Uterus (tissue), 2 donors: ENCODE results near the gene MDM4.

Source experiments
- CTCF ChIP-seq, 4 experiments: fragments of 200-600 bp in 2 of 4; fragments of 450-650 bp in 2 of 4; sonication (generic) in 2 of 4; IDR thresholded peaks; one replicate each; pipeline ENCODE4 v1.5.1; 2016 to 2019; ENCODE audit warnings: antibody characterized with exemption in 4 of 4, mild to moderate bottlenecking in 2 of 4, moderate library complexity in 1 of 4
- POLR2A ChIP-seq, 2 donors: fragments of 450-650 bp; IDR thresholded peaks; one replicate each; pipeline ENCODE4 v1.6.1; 2016; ENCODE audit warnings: antibody characterized with exemption in 2 of 2, mild to moderate bottlenecking in 1 of 2, moderate library complexity in 1 of 2

- TF ChIP-seq CTCF (IDR thresholded peaks at IDR 0.05) (no peak), POLR2A (IDR thresholded peaks at IDR 0.05) (no peak)
Observed at GRCh38 chr1:204588826-204589225, 72.6 kb downstream of the MDM4 start.
